GM23338 (cell line): ENCODE measurements around the gene SEMA3C.

Source experiments
- CREB1 ChIP-seq: fragments of 250-450 bp; sonication (Bioruptor Pico); IDR thresholded peaks from 2 replicates; pipeline ENCODE4 v1.5.0; 2020; ENCODE audit warnings: low read depth, mild to moderate bottlenecking, moderate library complexity
- EZH2 ChIP-seq: fragments of 200-600 bp; sonication (generic); IDR thresholded peaks from one replicate; pipeline ENCODE4 v1.8.0; 2017; ENCODE audit warnings: antibody characterized with exemption, mild to moderate bottlenecking, low read depth; ENCODE audit not compliant: unreplicated experiment
- POLR2AphosphoS5 ChIP-seq: IDR thresholded peaks from 2 replicates; pipeline ENCODE4 v1.6.1; 2016; ENCODE audit warnings: antibody characterized with exemption, low read depth
- ZNF331 ChIP-seq: fragments of 250-450 bp; sonication (Bioruptor Pico); IDR thresholded peaks from 2 replicates; pipeline ENCODE4 v1.5.0; 2020; ENCODE audit warnings: low read depth, mild to moderate bottlenecking, moderate library complexity
- TF ChIP-seq, protein P1 (sequence below), 2 experiments: fragments of 200-600 bp in 1 of 2; sonication (generic) in 1 of 2; conservative IDR thresholded peaks; 2 replicates each; pipeline versions ENCODE4 v1.5.1 to v1.6.1; 2016 to 2017; ENCODE audit warnings: antibody characterized with exemption in 2 of 2, low read depth in 2 of 2, mild to moderate bottlenecking in 2 of 2, moderate library complexity in 1 of 2

DNA sequence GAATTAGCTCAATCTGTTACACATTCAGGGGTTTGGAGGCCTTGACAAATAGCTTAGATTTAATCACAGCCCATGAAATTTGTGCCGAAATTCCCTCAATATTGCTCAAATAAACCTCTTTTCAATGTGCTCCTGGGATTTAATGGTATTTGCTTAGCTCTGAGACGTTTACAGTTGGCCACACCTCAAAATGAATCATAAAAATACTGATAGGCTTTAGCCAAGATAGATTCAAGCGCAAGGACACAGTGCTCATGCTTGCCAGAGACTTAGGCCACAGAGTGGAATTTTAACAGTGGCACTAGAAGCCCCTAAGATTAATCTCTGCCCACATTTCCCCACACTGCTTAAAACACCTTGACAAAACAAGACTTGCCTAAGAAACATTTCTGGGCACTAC lies 2.3 kb upstream of the SEMA3C start:
- TF ChIP-seq, protein P1, sequence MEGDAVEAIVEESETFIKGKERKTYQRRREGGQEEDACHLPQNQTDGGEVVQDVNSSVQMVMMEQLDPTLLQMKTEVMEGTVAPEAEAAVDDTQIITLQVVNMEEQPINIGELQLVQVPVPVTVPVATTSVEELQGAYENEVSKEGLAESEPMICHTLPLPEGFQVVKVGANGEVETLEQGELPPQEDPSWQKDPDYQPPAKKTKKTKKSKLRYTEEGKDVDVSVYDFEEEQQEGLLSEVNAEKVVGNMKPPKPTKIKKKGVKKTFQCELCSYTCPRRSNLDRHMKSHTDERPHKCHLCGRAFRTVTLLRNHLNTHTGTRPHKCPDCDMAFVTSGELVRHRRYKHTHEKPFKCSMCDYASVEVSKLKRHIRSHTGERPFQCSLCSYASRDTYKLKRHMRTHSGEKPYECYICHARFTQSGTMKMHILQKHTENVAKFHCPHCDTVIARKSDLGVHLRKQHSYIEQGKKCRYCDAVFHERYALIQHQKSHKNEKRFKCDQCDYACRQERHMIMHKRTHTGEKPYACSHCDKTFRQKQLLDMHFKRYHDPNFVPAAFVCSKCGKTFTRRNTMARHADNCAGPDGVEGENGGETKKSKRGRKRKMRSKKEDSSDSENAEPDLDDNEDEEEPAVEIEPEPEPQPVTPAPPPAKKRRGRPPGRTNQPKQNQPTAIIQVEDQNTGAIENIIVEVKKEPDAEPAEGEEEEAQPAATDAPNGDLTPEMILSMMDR (conservative IDR thresholded peaks at IDR 0.05; ENCODE audit: low read depth in 2 of 2) = no peak
- TF ChIP-seq CREB1 (no peak), ZNF331 (CRISPR knock-in tag) (no peak), POLR2AphosphoS5 (no peak), EZH2 (no peak)
